22Rv1 (cell line): ENCODE measurements around the gene FOXG1.

Experiments
- ZFX ChIP-seq: fragments of 450-650 bp; IDR thresholded peaks from 2 replicates; pipeline ENCODE4 v1.6.1; 2017; ENCODE audit warnings: antibody characterized with exemption, borderline replicate concordance
- TF ChIP-seq, protein P1 (sequence below): fragments of 450-650 bp; IDR thresholded peaks from 2 replicates; pipeline ENCODE4 v1.5.1; 2017; ENCODE audit warnings: mild to moderate bottlenecking

DNA sequence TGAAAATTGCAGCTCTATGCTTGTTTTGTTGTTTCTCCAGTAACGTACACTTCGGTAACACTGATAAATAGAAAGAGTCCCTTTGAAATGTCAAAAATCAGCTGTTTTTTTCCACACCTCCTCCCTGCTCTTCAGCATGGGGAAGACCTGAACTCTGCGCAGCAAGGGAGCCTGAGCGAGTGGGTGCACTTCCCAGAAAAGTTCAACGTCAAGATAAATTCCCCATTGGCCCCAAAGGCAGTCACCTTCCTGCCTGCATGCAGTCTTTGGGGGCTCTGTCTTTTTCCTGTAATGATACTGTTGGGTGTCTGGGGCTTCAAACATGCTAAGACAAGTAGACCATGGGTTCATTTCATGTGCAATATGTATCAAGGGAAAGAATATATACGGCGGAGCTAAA lies 8.8 kb upstream of the FOXG1 start:
- TF ChIP-seq, protein P1, sequence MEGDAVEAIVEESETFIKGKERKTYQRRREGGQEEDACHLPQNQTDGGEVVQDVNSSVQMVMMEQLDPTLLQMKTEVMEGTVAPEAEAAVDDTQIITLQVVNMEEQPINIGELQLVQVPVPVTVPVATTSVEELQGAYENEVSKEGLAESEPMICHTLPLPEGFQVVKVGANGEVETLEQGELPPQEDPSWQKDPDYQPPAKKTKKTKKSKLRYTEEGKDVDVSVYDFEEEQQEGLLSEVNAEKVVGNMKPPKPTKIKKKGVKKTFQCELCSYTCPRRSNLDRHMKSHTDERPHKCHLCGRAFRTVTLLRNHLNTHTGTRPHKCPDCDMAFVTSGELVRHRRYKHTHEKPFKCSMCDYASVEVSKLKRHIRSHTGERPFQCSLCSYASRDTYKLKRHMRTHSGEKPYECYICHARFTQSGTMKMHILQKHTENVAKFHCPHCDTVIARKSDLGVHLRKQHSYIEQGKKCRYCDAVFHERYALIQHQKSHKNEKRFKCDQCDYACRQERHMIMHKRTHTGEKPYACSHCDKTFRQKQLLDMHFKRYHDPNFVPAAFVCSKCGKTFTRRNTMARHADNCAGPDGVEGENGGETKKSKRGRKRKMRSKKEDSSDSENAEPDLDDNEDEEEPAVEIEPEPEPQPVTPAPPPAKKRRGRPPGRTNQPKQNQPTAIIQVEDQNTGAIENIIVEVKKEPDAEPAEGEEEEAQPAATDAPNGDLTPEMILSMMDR = no peak
- no peak for TF ChIP-seq ZFX
